ENCODE data around the gene PYROXD2. TPM values are rescaled to one million over a fixed set of nuclear protein-coding genes. Genes with fewer than 3 reads are reported as not detected.

The PYROXD2 gene
- polyA plus RNA-seq, 1 of the 3 experiments (the other 2 are of a cell fraction), result 26.7 TPM

GRCh38 chr10:98365406-98366061 lies 49.4 kb downstream of the PYROXD2 start:
- 86% methylated on average over 10 of the region's 18 CpGs for WGBS (ENCODE audit: low lambda C conversion rate)
- no peaks in the 10 kb centered on the region for H3K9me3 ChIP-seq
- POLR2A ChIA-PET, result no interaction called here

GRCh38 chr10:98364432-98365102 lies 50.4 kb downstream of the PYROXD2 start:
- Histone ChIP-seq H3K36me3 (replicated peaks in 1 of 2; ENCODE audit: control insufficient read depth in 1 of 2, insufficient read depth in 2 of 2, low read length in 1 of 2) (no peaks in the 10 kb centered on the region), H3K4me2 (no peak overlapping the region), H4K20me1 (ENCODE audit: insufficient read depth) (no peaks in the 10 kb centered on the region), H3F3A (replicated peaks; ENCODE audit: insufficient read depth) (no peaks in the 10 kb centered on the region), H3K9ac (no peak overlapping the region), H3K9me2 (no peaks in the 10 kb centered on the region), H3K4me3 (ENCODE audit: low read depth in 2 of 2, low read length in 1 of 2) (no peak overlapping the region), H3K27me3 (ENCODE audit: insufficient read depth) (no peaks in the 10 kb centered on the region), H3K27ac (ENCODE audit: low read depth in 2 of 2, low read length in 1 of 2) (no peak overlapping the region), H2AFZ (ENCODE audit: low read depth) (no peak overlapping the region), H3K4me1 (ENCODE audit: control insufficient read depth in 1 of 2, insufficient read depth in 2 of 2, low read depth in 1 of 2, low read length in 1 of 2) (no peaks in the 10 kb centered on the region; a peak in 1 of 4 replicates), H3K79me2 (ENCODE audit: insufficient read depth) (no peaks in the 10 kb centered on the region), H3K9me3 (no peaks in the 10 kb centered on the region)
- TF ChIP-seq TEAD4 (IDR thresholded peaks at IDR 0.05; ENCODE audit: borderline replicate concordance, insufficient read depth) (no peak), IRF3 (IDR thresholded peaks at IDR 0.05; ENCODE audit: low read depth, low read length) (no peak), MXI1 (IDR thresholded peaks at IDR 0.05; ENCODE audit: low read depth, low read length) (no peak), CTCF (IDR thresholded peaks at IDR 0.05) (no peak)
- POLR2A ChIA-PET, result no interaction called here
- no peak for DNase-seq
- WGBS (ENCODE audit: low lambda C conversion rate), result 78% methylated on average over 9 of the region's 9 CpGs
- CTCF ChIA-PET, result interaction anchor here (0.8 kb wide), 1 partner anchor 55 kb away, joined by 3 read pairs; no protein-coding TSS in a partner anchor

More at GRCh38 chr10:98365406-98366061, 49.4 kb downstream of the PYROXD2 start:
- no peak overlapping the region for H3K4me3 ChIP-seq (ENCODE audit: low read depth in 2 of 2, low read length in 1 of 2)
- no peaks in the 10 kb centered on the region for H3K36me3 ChIP-seq (replicated peaks in 1 of 2; ENCODE audit: control insufficient read depth in 1 of 2, insufficient read depth in 2 of 2, low read length in 1 of 2)
- H3F3A ChIP-seq (replicated peaks; ENCODE audit: insufficient read depth), result no peaks in the 10 kb centered on the region
- H3K27me3 ChIP-seq (ENCODE audit: insufficient read depth), result no peaks in the 10 kb centered on the region
- H3K4me2 ChIP-seq, result no peak overlapping the region
- no peaks in the 10 kb centered on the region for H3K9me2 ChIP-seq
- no peaks in the 10 kb centered on the region; a peak in 2 of 4 replicates for H3K4me1 ChIP-seq (ENCODE audit: control insufficient read depth in 1 of 2, insufficient read depth in 2 of 2, low read depth in 1 of 2, low read length in 1 of 2)
- DNase-seq, result no peak
- TF ChIP-seq TAF1 (IDR thresholded peaks at IDR 0.05; ENCODE audit: borderline replicate concordance, low read depth, low read length) (no peak), NRF1 (IDR thresholded peaks at IDR 0.05; ENCODE audit: low read depth, low read length) (no peak), GATA2 (CRISPR knock-in tag; IDR thresholded peaks at IDR 0.05) (no peak), EZH2phosphoT487 (IDR thresholded peaks at IDR 0.05; ENCODE audit: borderline replicate concordance, low read depth) (no peak), RCOR1 (IDR thresholded peaks at IDR 0.05; ENCODE audit: low read length) (no peak), RXRA (IDR thresholded peaks at IDR 0.05; ENCODE audit: borderline replicate concordance, low read depth) (no peak), CTCF (IDR thresholded peaks at IDR 0.05) (no peak), ELF1 (IDR thresholded peaks at IDR 0.05) (no peak), FOXM1 (IDR thresholded peaks at IDR 0.05; ENCODE audit: low read depth) (no peak), SIN3A (IDR thresholded peaks at IDR 0.05; ENCODE audit: borderline replicate concordance, low read depth, low read length) (no peak)
- CTCF ChIA-PET, result interaction anchor here (0.6 to 1.6 kb wide), 4 partner anchors 56 to 1564 kb away, joined by 3 to 4 read pairs (median 3); no protein-coding TSS in a partner anchor
- H2AFZ ChIP-seq (ENCODE audit: low read depth), result no peak overlapping the region
- H3K27ac ChIP-seq (ENCODE audit: low read depth in 2 of 2, low read length in 1 of 2), result no peak overlapping the region
- no peaks in the 10 kb centered on the region for H3K79me2 ChIP-seq (ENCODE audit: insufficient read depth)
- no peaks in the 10 kb centered on the region for H4K20me1 ChIP-seq (ENCODE audit: insufficient read depth)
- H3K9ac ChIP-seq, result no peak overlapping the region
